NB4 (cell line): Measurements from ENCODE around the gene MAP3K20.
A peak's percentile ranks its signal among the peaks of the same experiment; 100 is the strongest.

Experiments used
- DNase-seq: peaks from one replicate; pipeline ENCODE4 v3.0.0; 2010; ENCODE audit warnings: low read depth
- H3K4me3 ChIP-seq: one replicate; pipeline ENCODE4 v1.5.1; 2011; ENCODE audit warnings: mild to moderate bottlenecking, low read depth, low read length, moderate library complexity
- CTCF ChIP-seq: IDR thresholded peaks from one replicate; pipeline ENCODE4 v1.5.1; 2012; ENCODE audit warnings: low read depth, low read length
- MYC ChIP-seq: IDR thresholded peaks from 2 replicates; pipeline ENCODE4 v1.6.1; 2011; ENCODE audit warnings: low read depth, low read length
- POLR2A ChIP-seq: IDR thresholded peaks from 2 replicates; pipeline ENCODE4 v1.6.1; 2011; ENCODE audit warnings: mild to moderate bottlenecking; ENCODE audit not compliant: insufficient read length; ENCODE audit errors: extremely low read depth
- TF ChIP-seq, protein P1 (sequence below): IDR thresholded peaks from 2 replicates; pipeline ENCODE4 v1.6.1; 2011; ENCODE audit warnings: low read depth, low read length

The MAP3K20 gene

DNA sequence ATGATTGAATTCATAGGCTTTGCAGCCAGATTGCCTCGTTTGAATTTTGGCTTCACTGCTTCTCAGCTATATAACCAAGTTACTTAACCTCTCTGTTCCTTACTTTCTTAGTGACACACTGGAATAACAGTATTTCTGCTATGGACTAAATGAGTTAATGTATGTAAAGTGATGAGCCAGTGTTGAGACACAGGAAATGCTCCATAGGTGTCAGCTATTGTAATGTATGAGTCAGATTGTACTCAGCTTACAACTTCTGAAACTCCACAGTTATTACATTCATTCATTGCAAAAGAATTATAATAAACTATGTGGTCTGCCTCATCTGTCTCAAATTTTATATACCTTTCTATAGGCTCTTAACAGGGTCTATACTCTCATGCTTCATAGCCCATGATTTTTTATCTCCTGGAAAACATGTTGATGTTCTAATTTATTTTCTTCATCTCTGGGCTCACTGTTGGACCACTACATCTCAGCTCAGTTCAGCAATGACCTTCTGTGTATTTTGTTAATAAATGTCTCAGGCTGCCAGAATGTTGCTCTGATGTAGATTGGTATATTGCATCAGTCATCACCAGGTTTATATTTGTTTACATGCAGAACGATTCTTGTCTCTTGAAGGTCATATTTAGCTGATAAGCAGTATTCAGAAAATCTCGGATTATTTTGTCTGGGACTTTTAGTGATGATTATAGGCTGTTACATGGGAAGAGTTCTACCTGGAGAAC, 76.2 kb downstream of the MAP3K20 start:
- TF ChIP-seq MYC (no peak), POLR2A (no peak), CTCF (no peak)
- TF ChIP-seq, protein P1, sequence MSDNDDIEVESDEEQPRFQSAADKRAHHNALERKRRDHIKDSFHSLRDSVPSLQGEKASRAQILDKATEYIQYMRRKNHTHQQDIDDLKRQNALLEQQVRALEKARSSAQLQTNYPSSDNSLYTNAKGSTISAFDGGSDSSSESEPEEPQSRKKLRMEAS, result no peak
- no peak overlapping the region for H3K4me3 ChIP-seq
- DNase-seq, result peak; percentile 73

- no peak for TF ChIP-seq CTCF
- TF ChIP-seq, protein P1, result no peak
- TF ChIP-seq POLR2A, result no peak
- no peak for TF ChIP-seq MYC
- DNase-seq, result no peak
- no peak overlapping the region for H3K4me3 ChIP-seq
These were observed 77.7 kb downstream of the MAP3K20 start for GRCh38 chr2:173153301-173153885.

DNA sequence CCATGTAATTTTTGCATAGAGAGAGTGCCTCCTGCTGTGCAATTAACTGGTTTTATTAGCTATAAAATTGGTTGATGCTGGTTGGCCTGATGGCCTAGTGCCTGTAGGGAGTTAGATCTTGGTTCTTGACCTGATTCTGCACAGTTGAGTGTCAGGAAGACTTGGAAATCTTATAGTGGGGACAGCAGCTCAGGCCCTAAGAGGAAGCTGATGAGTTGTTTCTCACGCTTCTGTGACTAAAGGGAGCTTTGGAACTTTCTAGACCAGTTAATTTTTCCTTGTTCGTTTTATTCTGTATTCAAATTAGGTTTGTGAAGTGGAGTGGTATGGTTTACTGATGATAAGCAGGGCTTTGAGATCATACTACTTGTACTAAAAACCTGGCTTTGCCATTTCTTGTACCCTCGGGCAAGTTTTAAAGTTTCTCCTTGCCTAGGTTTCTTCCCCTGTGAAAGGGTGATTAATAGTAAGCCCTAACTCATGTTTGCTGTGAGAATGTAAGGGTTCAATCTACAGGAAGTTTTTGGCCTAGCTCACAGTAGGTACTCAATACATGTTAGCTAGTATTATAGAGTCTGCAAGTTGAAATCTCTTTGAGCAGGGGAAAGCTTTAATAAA, 82.1 kb downstream of the MAP3K20 start:
- TF ChIP-seq CTCF (no peak), MYC (no peak), POLR2A (no peak)
- TF ChIP-seq, protein P1, result no peak
- DNase-seq, result no peak
- H3K4me3 ChIP-seq, result no peak overlapping the region

- H3K4me3 ChIP-seq, result no peak overlapping the region
- TF ChIP-seq, protein P1, result no peak
- TF ChIP-seq MYC (no peak), POLR2A (no peak)
- DNase-seq, result peak; percentile 76
These were observed 84.3 kb downstream of the MAP3K20 start for GRCh38 chr2:173159791-173160463.

DNA sequence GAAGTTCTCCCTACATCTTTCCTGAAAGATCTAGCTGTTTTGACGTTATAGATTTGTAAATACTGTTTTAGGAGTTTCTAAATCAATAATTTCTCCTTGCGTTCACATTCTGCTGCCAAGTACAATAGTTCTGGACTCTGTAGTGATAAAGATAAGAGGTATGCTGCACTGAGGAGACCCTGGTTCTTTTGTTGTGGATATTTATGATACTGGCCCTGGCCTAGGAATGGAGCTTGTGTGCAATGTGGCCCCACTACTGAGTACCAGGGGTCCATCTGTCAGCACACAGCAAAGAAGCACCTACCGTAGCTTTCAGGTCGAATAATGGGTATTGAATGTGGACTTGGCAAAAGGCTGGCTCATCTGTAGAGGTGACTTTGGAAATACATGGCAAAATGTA, 85.0 kb downstream of the MAP3K20 start:
- DNase-seq, result no peak
- H3K4me3 ChIP-seq, result no peak overlapping the region
- TF ChIP-seq, protein P1, result no peak
- no peak for TF ChIP-seq MYC
- TF ChIP-seq CTCF, result no peak
